ENCODE measurements around the gene KPNA6.

The KPNA6 gene

DNA sequence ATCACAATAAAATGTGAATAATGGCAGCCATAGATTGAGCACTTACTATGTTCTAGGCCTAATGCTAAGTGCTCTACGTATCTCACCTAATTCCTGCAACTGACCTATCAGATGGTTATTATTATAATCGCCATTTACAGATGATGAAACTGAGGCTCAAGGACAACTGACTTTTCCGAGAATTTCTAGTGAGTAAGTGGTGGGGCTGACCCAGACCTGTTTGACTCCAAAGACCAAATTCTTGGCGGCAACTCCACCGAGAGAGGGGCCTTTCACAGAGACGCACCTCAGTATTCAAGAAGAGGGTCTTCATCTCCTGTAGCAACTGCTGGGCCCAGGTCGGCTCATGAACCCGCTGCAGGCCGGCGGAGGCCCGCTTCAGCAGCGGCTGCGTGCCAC lies 113.7 kb downstream of the KPNA6 start:
- no peak for DNase-seq

DNA sequence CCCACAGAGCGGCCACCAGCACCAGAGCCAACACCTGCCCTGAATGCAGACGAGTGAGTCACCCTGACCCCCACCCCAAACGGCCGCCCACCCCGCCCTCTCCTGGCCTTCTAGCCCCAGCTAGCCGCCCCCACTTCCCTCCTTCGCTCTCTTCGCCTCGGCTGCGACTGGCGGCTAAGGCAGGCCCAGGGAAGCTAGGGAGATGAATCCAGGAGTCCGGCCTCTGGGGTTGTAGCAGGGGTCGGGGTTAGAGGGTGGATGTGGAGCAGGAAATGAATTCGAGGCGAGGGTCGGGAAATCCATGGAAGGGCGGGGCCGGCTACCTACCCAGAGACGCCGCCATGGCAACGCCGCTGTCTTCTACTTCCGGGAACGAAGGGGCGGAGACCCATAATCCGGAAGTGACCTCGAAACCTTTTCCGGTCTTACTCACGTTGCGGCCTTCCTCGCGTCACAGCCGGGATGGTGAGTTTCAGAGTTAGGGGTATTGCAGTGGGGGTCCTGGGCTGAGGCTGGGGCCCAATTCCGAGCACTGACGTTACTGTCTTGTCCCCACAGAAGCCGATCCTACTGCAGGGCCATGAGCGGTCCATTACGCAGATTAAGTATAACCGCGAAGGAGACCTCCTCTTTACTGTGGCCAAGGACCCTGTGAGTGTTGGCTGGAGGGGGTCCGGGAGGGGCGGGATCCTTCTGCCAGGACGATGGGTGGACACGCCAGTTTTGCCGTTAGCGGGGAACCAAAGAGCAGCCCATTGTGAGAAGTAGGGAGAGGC lies 114.3 kb downstream of the KPNA6 start, which contains the start of the genes EIF3I and TMEM234:
Gene EIF3I (plus strand): TSS at position 428 of the 776 bp plus-strand sequence. CDS start 35 bp downstream, at position 463.
Gene TMEM234 (minus strand): TSS at position 374 of the 776 bp plus-strand sequence. CDS start 31 bp downstream, at position 343.
- DNase-seq = peak; percentile 92

DNA sequence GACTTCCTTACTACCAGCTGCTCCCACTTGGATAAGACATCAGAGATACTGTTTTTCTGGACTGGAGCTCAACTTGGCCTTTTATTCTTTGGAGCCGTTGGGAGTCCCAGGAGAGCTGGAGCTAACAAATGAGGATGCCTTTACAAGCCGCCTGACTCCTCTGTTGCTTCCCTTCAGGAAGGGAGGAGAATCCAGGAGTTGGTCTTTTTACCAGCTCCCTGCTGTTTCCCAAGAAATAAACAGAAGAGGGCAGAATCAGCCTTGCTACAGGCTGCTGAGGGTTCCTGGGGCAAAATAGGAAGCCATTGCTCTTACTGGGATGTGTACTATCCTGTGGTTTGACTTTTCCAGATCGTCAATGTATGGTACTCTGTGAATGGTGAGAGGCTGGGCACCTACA lies 115.8 kb downstream of the KPNA6 start:
- DNase-seq = no peak

DNA sequence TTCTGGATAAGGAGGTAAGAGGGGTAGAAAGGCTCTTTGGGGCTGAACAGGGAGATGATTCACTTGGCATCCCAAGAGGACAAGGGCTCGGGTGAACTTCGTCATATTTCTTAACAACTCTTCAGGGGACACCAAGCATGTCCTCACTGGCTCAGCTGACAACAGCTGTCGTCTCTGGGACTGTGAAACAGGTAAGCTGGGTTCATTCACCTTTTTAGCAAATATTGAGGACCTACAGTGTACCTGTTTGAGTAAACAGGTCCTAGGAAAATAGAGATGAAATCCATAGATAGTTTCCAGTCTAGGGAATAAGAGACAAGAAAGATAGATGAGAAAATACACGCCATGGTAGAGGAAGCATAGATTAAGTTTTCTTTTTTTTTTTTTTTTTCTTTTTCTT lies 116.4 kb downstream of the KPNA6 start:
- DNase-seq = no peak

All from COR-L47 (cell line).